GM23248 (cell line): ENCODE measurements around the gene DGKB. TPM values are rescaled to one million over a fixed set of nuclear protein-coding genes. Genes with fewer than 3 reads are reported as not detected.
A peak's percentile ranks its signal among the peaks of the same experiment; 100 is the strongest.

ENCODE experiments used
- DNase-seq: peaks from one replicate; pipeline ENCODE4 v3.0.0-alpha.2; 2015
- H2AFZ ChIP-seq: fragments of 200-600 bp; sonication (generic); 2 replicates; pipeline ENCODE4 v1.6.1; 2016; ENCODE audit warnings: antibody characterized with exemption
- H3F3A ChIP-seq: fragments of 200-600 bp; sonication (generic); 2 replicates; pipeline ENCODE4 v1.6.1; 2016; ENCODE audit warnings: mild to moderate bottlenecking, antibody characterized with exemption, mixed run types; ENCODE audit not compliant: insufficient read depth
- H3K27ac ChIP-seq: fragments of 200-600 bp; sonication (generic); 2 replicates; pipeline ENCODE4 v1.5.1; 2016; ENCODE audit warnings: mild to moderate bottlenecking
- H3K27me3 ChIP-seq: fragments of 200-600 bp; sonication (generic); replicated peaks from 2 replicates; pipeline ENCODE4 v1.6.1; 2016; ENCODE audit warnings: mild to moderate bottlenecking; ENCODE audit not compliant: insufficient read depth
- H3K36me3 ChIP-seq: fragments of 200-600 bp; sonication (generic); 2 replicates; pipeline ENCODE4 v1.6.1; 2016; ENCODE audit warnings: low read depth, mild to moderate bottlenecking
- H3K4me1 ChIP-seq: fragments of 200-600 bp; sonication (generic); 2 replicates; pipeline ENCODE4 v1.6.1; 2016; ENCODE audit warnings: mild to moderate bottlenecking; ENCODE audit not compliant: insufficient read depth
- H3K4me2 ChIP-seq: fragments of 200-600 bp; sonication (generic); one replicate; pipeline ENCODE4 v1.6.1; 2016; ENCODE audit warnings: mild to moderate bottlenecking; ENCODE audit not compliant: unreplicated experiment
- H3K4me3 ChIP-seq: fragments of 200-600 bp; sonication (generic); 2 replicates; pipeline ENCODE4 v1.5.1; 2016; ENCODE audit warnings: mild to moderate bottlenecking
- H3K79me2 ChIP-seq: fragments of 200-600 bp; sonication (generic); 2 replicates; pipeline ENCODE4 v1.6.1; 2016; ENCODE audit warnings: mild to moderate bottlenecking; ENCODE audit not compliant: insufficient read depth
- H3K9ac ChIP-seq: fragments of 200-600 bp; sonication (generic); 2 replicates; pipeline ENCODE4 v1.6.1; 2016; ENCODE audit warnings: mild to moderate bottlenecking
- H3K9me2 ChIP-seq: fragments of 200-600 bp; sonication (generic); 2 replicates; pipeline ENCODE4 v1.6.1; 2016; ENCODE audit warnings: mixed run types, mild to moderate bottlenecking, moderate library complexity; ENCODE audit not compliant: insufficient read depth
- H3K9me3 ChIP-seq: fragments of 200-600 bp; sonication (generic); one replicate; pipeline ENCODE4 v1.6.1; 2017; ENCODE audit warnings: low read depth
- H4K20me1 ChIP-seq: fragments of 200-600 bp; sonication (generic); 2 replicates; pipeline ENCODE4 v1.6.0; 2016; ENCODE audit not compliant: insufficient read depth
- EZH2 ChIP-seq: fragments of 200-600 bp; sonication (generic); IDR thresholded peaks from 2 replicates; pipeline ENCODE4 v1.6.1; 2018; ENCODE audit warnings: antibody characterized with exemption, mild to moderate bottlenecking; ENCODE audit not compliant: insufficient read depth, poor library complexity, severe bottlenecking
- EZH2phosphoT487 ChIP-seq: fragments of 200-600 bp; sonication (generic); IDR thresholded peaks from 2 replicates; pipeline ENCODE4 v1.6.1; 2018; ENCODE audit warnings: antibody characterized with exemption, moderate library complexity, mild to moderate bottlenecking, low read depth; ENCODE audit not compliant: insufficient read depth
- WGBS, 2 experiments: methylation state at CpG; one replicate each; pipeline ENCODE4 v1.1.6; 2015 to 2017; ENCODE audit warnings: low lambda C conversion rate in 2 of 2, low coverage in 1 of 2; ENCODE audit errors: missing lambda C conversion rate in 2 of 2; 5-methylcytosine and 5-hydroxymethylcytosine counted together
- in situ Hi-C: fragments of 300-500 bp; cut with MboI; formaldehyde crosslinking; loops from 2 replicates; pipeline ENCODE4 v1.15.0; 2020
- polyA plus RNA-seq: library from polyadenylated mRNA; unstranded; fragments of >200 nt; fragmentation: Nextera tagmentation; extraction: Ambion mirVana; gene quantifications from 2 replicates; pipeline ENCODE4 v1.2.1, GENCODE V29; 2016
- total RNA-seq: library from RNA; depleted of rRNA; stranded (reverse); fragments of >200 nt; shearing (Covaris generic); gene quantifications from 2 replicates; pipeline ENCODE4 v1.2.3, GENCODE V29; 2014

Gene DGKB
- total and polyA plus RNA-seq, 2 experiments from 2014 or later, result 0.65 to 1.7 TPM

- no peaks in the 10 kb centered on the region for H3K36me3 ChIP-seq
- H2AFZ ChIP-seq, result no peak overlapping the region
- no peak overlapping the region for H3K27ac ChIP-seq
- DNase-seq, result no peak
- TF ChIP-seq EZH2phosphoT487, result no peak
- no peak for TF ChIP-seq EZH2
- no peaks in the 10 kb centered on the region for H3K27me3 ChIP-seq
- no peaks in the 10 kb centered on the region for H3K9me2 ChIP-seq
- no peak overlapping the region for H3K9ac ChIP-seq
- H3K4me3 ChIP-seq, result no peak overlapping the region
- no peak overlapping the region for H3K4me2 ChIP-seq
- no peaks in the 10 kb centered on the region for H3K4me1 ChIP-seq
- H3K9me3 ChIP-seq, result no peaks in the 10 kb centered on the region
- H3F3A ChIP-seq, result no peaks in the 10 kb centered on the region
- H4K20me1 ChIP-seq, result no peaks in the 10 kb centered on the region
- H3K79me2 ChIP-seq, result no peaks in the 10 kb centered on the region
- 37 to 42% methylated on average over 8 to 9 of the region's 9 CpGs for WGBS, 2 experiments
- in situ Hi-C loops, result loop anchor here (25.0 kb wide), 1 partner anchor 1327 kb away; no protein-coding TSS in a partner anchor
Measured at GRCh38 chr7:14734839-14735321, 167.7 kb downstream of the DGKB start.

- peak; percentile 17 for DNase-seq
- no peaks in the 10 kb centered on the region for H3K9me3 ChIP-seq
- H3F3A ChIP-seq, result no peaks in the 10 kb centered on the region
- no peak overlapping the region for H3K4me3 ChIP-seq
- no peak overlapping the region for H3K27ac ChIP-seq
- H2AFZ ChIP-seq, result no peak overlapping the region
- H4K20me1 ChIP-seq, result no peaks in the 10 kb centered on the region
- no peaks in the 10 kb centered on the region for H3K27me3 ChIP-seq
- H3K79me2 ChIP-seq, result no peaks in the 10 kb centered on the region
- in situ Hi-C loops, result loop anchor here (10.0 to 25.0 kb wide), 3 partner anchors 194 to 567 kb away; no protein-coding TSS in a partner anchor
- 10 to 15% methylated on average over 3 of the region's 3 CpGs for WGBS, 2 experiments
- H3K4me1 ChIP-seq, result no peaks in the 10 kb centered on the region
- H3K9ac ChIP-seq, result no peak overlapping the region
- no peaks in the 10 kb centered on the region for H3K36me3 ChIP-seq
- TF ChIP-seq EZH2, result no peak
- no peak for TF ChIP-seq EZH2phosphoT487
- H3K9me2 ChIP-seq, result no peaks in the 10 kb centered on the region
- no peak overlapping the region for H3K4me2 ChIP-seq
Measured at GRCh38 chr7:14720785-14721184, 181.8 kb downstream of the DGKB start.

- H3K79me2 ChIP-seq, result no peaks in the 10 kb centered on the region
- no peaks in the 10 kb centered on the region for H3K36me3 ChIP-seq
- 7 to 15% methylated on average over 1 of the region's 1 CpG for WGBS, 2 experiments
- peak overlapping the region; percentile 43 for H2AFZ ChIP-seq
- DNase-seq, result peak; percentile 65
- no peak overlapping the region for H3K27ac ChIP-seq
- in situ Hi-C loops, result loop anchor here (25.0 kb wide), 1 partner anchor 569 kb away; no protein-coding TSS in a partner anchor
- H3K27me3 ChIP-seq, result no peaks in the 10 kb centered on the region
- no peak overlapping the region for H3K4me2 ChIP-seq
- no peak overlapping the region for H3K4me3 ChIP-seq
- no peaks in the 10 kb centered on the region for H3K4me1 ChIP-seq
- H3F3A ChIP-seq, result no peaks in the 10 kb centered on the region
- no peak for TF ChIP-seq EZH2phosphoT487
- TF ChIP-seq EZH2, result no peak
- H3K9me3 ChIP-seq, result no peaks in the 10 kb centered on the region
- no peaks in the 10 kb centered on the region for H3K9me2 ChIP-seq
- no peaks in the 10 kb centered on the region for H4K20me1 ChIP-seq
- no peak overlapping the region for H3K9ac ChIP-seq
Measured at GRCh38 chr7:14717816-14718215, 184.7 kb downstream of the DGKB start.

DNA sequence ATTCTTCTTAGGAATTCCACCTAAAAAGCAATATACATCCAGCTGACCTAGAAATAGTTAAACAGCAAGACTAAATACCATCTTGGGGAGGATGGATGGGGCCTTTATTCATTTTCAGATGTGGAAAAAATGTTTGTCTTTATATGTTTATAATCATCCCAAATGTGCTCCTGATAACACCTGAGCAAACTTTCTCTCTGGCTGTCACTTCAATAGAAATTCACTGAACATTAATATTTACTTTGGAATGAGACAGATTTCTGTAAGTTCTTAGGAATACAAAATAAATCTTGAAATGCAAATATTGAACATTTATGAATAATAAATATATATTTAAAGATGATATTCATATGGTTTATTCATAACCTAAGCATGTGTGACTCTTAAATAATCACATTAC is 185.4 kb downstream of the DGKB start:
- H3K4me2 ChIP-seq, result no peak overlapping the region
- H3K9me3 ChIP-seq, result no peaks in the 10 kb centered on the region
- TF ChIP-seq EZH2phosphoT487, result no peak
- TF ChIP-seq EZH2, result no peak
- H3K27me3 ChIP-seq, result no peaks in the 10 kb centered on the region
- H3F3A ChIP-seq, result no peaks in the 10 kb centered on the region
- no peaks in the 10 kb centered on the region for H3K9me2 ChIP-seq
- H3K4me1 ChIP-seq, result no peaks in the 10 kb centered on the region
- no peak for DNase-seq
- no peaks in the 10 kb centered on the region for H3K36me3 ChIP-seq
- H2AFZ ChIP-seq, result no peak overlapping the region
- no peak overlapping the region for H3K27ac ChIP-seq
- no peak overlapping the region for H3K9ac ChIP-seq
- no peak overlapping the region for H3K4me3 ChIP-seq
- no peaks in the 10 kb centered on the region for H4K20me1 ChIP-seq
- in situ Hi-C loops, result loop anchor here (25.0 kb wide), 1 partner anchor 570 kb away; no protein-coding TSS in a partner anchor
- H3K79me2 ChIP-seq, result no peaks in the 10 kb centered on the region
